Measurements from ENCODE around the gene PFKFB3.
"Not testable (repeated sequence)": the region's sequence is repeated elsewhere in the genome, so short reads cannot be mapped to it uniquely, and the experiment has no call there.

PFKFB3 gene

GRCh38 chr10:6203331-6204062 is 765 bp downstream of the PFKFB3 start:
- no peak for FAIRE-seq

DNA sequence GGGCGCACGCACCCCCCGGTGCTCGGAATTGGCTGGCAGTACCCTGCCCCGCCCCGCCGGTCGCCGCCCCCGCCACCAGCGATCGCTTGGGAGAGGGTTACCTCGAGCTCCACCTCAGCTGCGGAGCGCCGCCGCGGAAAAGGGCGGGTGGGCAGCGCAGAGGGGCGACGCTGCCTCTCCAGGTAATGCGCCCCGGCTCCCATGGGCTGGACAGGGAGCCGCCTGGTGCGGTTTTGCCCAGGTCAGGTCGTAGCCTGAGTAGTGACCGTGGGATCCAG is 1.3 kb downstream of the PFKFB3 start:
- no peak for FAIRE-seq

DNA sequence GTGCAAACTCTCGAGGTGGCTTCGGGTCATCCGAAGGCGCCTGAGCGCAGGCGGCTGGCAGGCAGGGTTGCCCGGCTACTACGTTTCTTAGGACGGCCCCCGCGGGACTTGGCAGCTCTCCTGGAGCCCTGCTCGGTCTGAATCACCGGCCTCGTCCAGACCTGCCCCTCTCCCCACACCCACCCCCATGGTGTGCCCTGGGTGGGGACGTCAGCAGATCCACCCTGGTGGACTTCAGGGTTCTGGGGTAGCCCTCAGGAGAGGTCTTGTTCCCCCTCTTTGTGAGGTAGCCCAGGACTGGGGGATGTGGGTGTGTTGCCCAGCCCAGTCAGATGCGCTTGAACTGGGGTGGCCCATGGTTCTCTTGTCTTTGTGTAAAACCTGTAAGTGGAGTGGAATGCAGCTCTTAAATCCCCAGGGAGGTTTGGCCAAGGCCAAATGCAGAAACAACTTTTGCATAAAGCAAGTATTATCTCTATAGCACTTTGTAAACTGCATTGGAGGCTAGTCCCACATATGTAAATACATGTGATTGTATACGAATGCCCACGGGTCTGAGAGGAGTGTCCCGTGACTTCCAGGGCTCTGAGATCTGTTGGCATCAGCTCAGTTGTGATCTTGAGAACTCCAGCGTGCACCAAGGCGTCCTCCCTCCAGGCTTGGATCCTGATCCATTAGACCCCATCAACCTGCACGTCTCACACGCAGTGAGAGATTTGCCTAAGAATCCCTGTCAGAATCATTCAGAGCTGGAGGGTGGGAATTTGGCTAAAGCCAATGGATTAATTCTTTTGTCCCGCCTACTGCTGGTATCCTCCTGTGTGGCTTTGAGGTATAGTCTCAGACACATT is 1.8 kb downstream of the PFKFB3 start:
- FAIRE-seq: no peak

GRCh38 chr10:6206486-6206885 is 3.8 kb downstream of the PFKFB3 start:
- not testable (repeated sequence) for FAIRE-seq

DNA sequence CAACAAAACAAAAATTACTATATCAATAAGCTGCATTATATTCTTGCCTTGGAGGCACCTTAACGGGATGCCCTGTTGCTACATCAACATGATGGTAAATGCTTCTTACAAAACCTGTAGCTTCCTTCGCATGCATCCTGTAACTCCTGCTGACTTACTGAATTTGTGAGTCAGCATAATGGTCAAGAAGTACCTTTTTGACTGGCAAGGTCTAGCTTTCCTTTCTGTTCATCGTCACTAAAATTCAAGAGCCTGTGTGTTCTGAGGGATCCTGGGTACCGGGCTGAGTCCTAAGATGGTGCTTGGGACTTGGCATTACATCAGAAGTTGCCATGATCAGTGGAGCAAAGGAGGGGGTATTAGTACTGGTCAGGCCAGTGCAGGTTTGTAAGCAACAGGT is 4.9 kb downstream of the PFKFB3 start:
- no peak for FAIRE-seq

DNA sequence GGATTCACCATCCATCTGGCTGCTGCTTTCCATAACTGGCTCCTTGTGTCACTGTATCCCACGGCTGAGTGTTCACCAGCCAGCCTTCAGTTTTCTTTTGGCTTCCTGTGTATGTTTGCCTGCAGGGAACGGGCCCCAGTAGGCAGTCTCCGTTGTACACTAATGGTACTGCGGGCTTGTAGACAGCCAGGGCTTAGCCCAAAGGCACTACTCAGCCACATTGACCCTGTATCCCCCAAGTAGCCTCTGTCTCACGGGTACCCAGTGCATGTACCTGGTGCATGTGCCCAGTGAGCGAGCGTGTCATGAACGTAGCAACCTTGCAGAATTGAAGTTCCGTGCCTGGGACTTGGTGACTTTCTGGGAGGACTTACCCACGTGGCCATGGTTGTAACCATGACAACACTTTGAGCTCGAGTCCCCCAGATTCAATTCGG is 6.1 kb downstream of the PFKFB3 start:
- FAIRE-seq: no peak

- no peak for FAIRE-seq
Measured at GRCh38 chr10:6211341-6211670, 8.6 kb downstream of the PFKFB3 start.

- FAIRE-seq: no peak
Measured at GRCh38 chr10:6211671-6212635, 9.2 kb downstream of the PFKFB3 start.

DNA sequence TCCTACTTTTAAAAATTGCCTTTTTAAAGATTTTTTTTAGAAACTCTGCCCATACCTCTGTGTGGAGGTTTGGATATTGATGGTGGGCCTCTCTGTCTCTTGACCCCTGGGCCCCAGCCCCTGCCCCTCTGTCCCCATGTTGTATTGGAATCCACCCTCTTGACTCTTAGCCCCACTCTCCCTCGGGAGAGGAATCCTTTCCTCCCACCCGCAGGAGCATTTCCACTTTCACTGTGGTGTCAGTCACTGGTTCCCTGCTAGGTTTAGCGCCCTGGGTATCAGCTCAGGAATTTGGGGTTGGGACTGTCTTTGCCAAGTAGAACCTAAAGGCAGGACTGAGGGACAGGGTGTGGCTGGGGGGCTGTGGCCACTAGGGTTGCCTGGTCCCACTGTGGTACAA is 10.1 kb downstream of the PFKFB3 start:
- no peak for FAIRE-seq

DNA sequence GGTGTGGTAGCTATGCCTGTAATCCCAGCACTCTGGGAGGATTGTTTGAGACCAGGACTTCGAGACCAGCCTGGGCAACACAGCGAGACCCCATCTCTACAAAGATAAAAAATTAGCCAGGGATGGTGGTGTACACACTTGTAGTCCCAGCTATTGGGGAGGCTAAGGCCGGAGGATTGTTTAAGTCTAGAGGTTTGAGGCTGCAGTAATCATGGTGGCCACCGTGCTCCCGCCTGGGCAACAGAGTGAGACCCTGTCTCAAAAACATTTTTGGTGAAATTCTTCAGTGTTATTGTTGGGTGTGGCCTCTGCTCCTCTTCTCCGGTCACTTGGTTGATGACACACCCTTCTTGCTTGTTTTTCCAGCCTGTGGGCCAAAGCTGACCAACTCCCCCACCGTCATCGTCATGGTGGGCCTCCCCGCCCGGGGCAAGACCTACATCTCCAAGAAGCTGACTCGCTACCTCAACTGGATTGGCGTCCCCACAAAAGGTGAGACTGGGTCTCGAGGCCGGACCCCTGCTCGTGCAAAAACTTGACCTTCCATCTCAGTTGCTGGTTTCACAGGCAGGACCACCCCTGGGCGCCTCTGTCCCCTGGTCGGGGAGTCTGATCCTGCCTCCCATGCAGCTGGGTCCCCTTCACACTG is 10.6 kb downstream of the PFKFB3 start:
- FAIRE-seq: no peak

GRCh38 chr10:6213908-6214307 is 11.2 kb downstream of the PFKFB3 start:
- FAIRE-seq: no peak

- no peak for FAIRE-seq
Measured at GRCh38 chr10:6214612-6215011, 11.9 kb downstream of the PFKFB3 start.

- FAIRE-seq: no peak
Measured at GRCh38 chr10:6215241-6215640, 12.5 kb downstream of the PFKFB3 start.

DNA sequence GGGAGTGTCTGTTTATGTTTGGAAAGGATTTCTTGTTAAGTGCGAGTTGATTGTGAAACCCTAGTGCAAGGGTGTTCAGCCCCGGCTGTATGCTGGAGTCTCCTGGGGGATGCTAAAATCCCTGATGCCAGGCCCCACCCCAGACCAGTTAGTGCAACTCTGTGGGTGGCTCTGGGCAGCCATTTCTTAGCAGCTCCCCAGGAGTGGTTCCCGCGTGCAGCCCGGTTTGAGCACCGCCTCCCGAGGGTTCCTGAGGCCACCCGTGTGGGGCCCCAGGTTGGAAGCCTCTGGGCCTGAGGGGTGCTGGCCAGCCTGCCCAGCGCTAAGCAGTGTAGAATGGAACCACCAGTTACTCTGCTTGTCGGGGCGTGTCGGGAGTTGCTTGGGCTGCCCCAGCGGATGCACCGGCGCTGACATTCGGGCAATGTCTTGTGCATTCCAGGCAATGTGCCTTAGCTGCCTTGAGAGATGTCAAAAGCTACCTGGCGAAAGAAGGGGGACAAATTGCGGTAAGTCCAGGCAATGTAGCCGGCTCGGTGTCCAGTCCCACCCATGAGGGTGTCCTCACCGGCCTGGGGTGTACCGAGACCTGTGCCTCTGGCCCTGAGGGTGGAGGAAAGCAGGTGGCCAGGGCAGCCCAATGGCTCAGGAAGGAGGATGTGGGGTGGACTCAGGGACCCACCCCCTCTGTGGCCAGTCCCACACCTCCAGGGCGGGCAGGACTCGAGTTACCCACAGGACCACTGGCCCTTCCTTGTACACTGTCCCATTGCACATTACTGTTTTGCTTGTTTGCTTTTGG is 13.2 kb downstream of the PFKFB3 start:
- FAIRE-seq: no peak

DNA sequence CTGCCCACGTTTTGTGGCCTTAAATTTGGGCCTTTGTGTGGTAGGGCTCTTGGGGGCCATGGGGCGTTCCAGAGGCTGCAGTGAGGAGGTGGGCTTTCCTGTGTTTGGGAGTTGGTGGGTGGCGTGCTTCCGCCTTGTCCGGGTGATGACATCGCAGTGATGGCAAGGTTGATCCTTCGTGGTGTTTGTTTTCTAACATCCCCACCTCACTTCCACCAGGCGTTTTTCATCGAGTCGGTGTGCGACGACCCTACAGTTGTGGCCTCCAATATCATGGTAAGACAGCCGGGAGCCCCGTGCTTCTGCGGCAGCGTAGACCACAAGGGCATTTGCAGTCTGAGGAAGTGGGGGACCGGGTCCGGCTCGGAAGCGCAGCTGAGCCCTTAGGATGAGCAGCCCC is 14.2 kb downstream of the PFKFB3 start:
- no peak for FAIRE-seq

DNA sequence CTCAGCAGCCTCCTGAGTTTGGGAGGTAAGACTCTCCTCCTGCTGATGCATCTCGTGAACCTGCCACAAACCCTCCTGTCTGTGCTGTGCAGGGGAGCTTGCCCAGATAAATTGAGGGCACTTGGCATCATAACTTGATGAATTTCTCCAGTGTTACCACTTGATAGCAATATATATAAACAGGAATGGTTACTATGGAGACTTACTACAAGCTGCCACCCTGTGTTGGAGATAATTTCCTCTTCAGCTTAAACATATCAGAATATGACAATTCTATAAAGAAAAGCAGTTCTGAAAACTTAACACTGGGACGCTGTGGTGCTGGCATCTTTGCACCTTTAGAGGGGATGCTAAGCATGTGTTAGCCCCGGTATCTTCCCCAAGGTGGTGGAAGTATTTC is 14.9 kb downstream of the PFKFB3 start:
- FAIRE-seq: no peak

DNA sequence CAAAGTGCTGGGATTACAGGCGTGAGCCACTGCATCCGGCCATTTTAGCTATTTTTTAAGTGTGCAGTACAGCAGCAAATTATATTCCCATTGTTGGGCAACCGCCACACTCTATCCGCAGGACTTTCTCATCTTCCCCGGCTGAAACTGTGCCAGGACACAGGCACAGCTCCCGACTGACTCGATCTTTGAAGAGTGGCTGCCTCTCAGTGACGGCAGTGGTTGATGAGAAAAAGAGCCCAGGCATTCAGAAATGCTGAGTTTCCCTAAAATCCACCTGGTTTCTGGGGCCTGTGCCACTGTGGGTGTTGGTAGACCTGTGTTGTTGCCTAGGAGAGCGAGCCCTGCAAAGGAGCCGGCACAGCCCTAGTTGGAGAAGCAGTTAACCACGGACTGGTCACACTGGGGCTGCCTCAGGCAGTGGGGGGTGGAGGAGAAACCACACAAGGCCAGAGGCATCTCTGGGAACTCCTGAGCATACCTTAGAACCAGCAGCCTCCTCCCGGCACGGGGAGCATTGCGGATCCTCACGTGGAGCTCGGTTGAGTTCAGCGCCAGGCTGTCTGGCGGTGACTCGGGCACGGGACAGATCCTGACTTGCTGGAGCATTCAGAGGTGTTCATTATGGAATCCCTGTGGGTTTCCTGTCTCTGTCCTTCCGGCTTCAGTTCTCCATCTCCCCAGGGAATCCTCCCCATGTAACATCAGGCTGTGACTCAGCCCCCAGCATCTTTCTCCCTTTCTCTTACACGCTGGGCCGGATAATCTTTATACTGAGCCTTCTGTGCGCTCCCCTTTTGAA is 16.2 kb downstream of the PFKFB3 start:
- FAIRE-seq: no peak

- no peak for FAIRE-seq
Measured at GRCh38 chr10:6219494-6219836, 16.7 kb downstream of the PFKFB3 start.

DNA sequence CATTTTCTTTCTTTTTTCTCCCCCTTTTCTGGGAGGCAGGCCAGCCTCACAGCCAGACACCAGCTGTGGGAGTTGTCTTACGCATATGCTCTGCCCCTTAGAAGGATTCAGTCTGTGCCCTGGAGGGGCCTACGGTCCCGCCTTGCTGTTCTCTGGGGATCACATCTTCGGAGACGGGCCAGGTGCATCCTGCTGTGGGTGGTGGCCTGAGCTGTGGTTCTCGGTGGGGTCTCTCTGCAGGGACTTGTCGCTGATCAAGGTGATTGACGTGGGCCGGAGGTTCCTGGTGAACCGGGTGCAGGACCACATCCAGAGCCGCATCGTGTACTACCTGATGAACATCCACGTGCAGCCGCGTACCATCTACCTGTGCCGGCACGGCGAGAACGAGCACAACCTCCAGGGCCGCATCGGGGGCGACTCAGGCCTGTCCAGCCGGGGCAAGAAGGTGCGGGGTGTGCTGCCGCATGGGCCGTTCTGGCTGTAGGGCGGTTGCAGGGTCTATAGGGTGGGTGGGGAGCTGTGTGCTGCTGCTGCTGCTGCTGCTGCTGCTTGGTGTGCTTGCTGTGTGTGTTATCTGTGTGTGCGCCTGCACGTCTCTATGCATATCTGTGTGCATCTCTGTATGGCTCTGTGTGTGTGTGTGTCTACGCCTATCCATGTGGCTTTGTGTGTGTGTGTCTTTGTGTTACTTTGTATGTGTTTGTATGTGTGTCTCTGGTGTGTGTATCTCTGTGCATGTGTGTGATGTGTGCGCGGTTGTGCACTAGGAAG is 17.9 kb downstream of the PFKFB3 start:
- FAIRE-seq: no peak

DNA sequence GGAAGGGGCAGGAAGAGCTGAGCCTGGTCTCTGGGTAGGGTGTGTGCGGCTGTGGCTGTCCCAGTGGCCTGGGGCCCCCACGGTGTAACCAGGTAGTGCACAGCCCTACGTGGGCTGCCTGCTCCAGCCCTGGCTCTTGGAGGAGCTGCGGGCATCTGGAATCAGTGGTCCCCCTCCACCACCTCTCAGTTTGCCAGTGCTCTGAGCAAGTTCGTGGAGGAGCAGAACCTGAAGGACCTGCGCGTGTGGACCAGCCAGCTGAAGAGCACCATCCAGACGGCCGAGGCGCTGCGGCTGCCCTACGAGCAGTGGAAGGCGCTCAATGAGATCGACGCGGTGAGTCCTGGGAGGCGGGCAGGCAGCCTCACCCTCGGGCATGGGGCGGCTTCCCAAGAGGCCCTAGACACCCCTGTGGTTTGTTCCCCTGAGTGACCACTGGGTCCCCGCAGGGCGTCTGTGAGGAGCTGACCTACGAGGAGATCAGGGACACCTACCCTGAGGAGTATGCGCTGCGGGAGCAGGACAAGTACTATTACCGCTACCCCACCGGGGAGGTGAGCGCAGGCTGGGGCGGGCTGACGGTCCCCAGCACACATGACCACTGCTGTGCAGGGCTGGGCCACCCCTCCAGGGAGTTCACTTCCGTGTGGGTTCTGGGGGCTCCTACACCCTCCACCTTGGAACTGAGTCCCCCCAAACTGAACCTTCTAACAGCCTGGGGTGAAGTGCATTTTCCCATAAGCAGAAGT is 18.6 kb downstream of the PFKFB3 start:
- FAIRE-seq: no peak

Data from TTC549 (cell line).